HEK293 (cell line): ENCODE data around the gene TLE3.

Source experiments
- CTCF ChIA-PET: fragments of 350-600 bp; formaldehyde crosslinking; extraction: SDS; loops from one replicate; lab custom pipeline; 2021; ENCODE audit warnings: antibody characterized with exemption; lab: Yijun Ruan, JAX
- POLR2A ChIA-PET: fragments of 300-600 bp; formaldehyde crosslinking; extraction: SDS; loops from one replicate; lab custom pipeline; 2020; ENCODE audit warnings: antibody characterized with exemption, inconsistent platforms; lab: Yijun Ruan, JAX
- H3K27ac ChIP-seq: fragments of 200-500 bp; sonication (Bioruptor generic); 2 replicates; pipeline ENCODE4 v1.5.1; 2014; ENCODE audit warnings: low read depth, low read length, control low read depth, inconsistent platforms; ENCODE audit errors: extremely low read depth
- H3K36me3 ChIP-seq, 2 experiments: fragments of 200-500 bp in 1 of 2; sonication (Bioruptor generic) in 1 of 2; 1 replicate in 1 of 2; 2 replicates in 1 of 2; pipeline ENCODE4 v1.5.1; 2014 to 2017; ENCODE audit warnings: inconsistent platforms in 2 of 2, low read length in 2 of 2; ENCODE audit not compliant: control insufficient read depth in 2 of 2, insufficient read depth in 1 of 2
- H3K4me1 ChIP-seq: fragments of 200-500 bp; sonication (Bioruptor generic); 2 replicates; pipeline ENCODE4 v1.5.1; 2014; ENCODE audit warnings: mild to moderate bottlenecking, low read length, inconsistent platforms; ENCODE audit not compliant: control insufficient read depth, insufficient read depth
- H3K4me3 ChIP-seq: 2 replicates; pipeline ENCODE4 v1.5.1; 2011; ENCODE audit warnings: low read depth, mild to moderate bottlenecking, control low read depth, low read length, moderate library complexity
- H3K9me3 ChIP-seq: fragments of 200-500 bp; sonication (Bioruptor generic); 2 replicates; pipeline ENCODE4 v1.5.1; 2014; ENCODE audit warnings: low read depth, low read length, inconsistent platforms; ENCODE audit not compliant: control insufficient read depth, insufficient read depth
- HOXD13 ChIP-seq: sonication (generic); formaldehyde crosslinking; IDR thresholded peaks from 2 replicates; pipeline ENCODE4 v1.8.0; 2022; ENCODE audit warnings: missing genetic modification reagents, borderline replicate concordance
- KLF7 ChIP-seq: fragments of 450-650 bp; formaldehyde crosslinking; IDR thresholded peaks from 2 replicates; pipeline ENCODE4 v1.5.1; 2016; ENCODE audit warnings: missing biosample characterization, missing genetic modification characterization, borderline replicate concordance
- SCRT1 ChIP-seq: fragments of 450-650 bp; formaldehyde crosslinking; IDR thresholded peaks from 2 replicates; pipeline ENCODE4 v1.5.1; 2016; ENCODE audit warnings: missing biosample characterization, missing genetic modification characterization, borderline replicate concordance
- ZBTB21 ChIP-seq: fragments of 450-650 bp; formaldehyde crosslinking; IDR thresholded peaks from 2 replicates; pipeline ENCODE4 v1.5.1; 2017; ENCODE audit warnings: missing biosample characterization, missing genetic modification characterization
- ZNF214 ChIP-seq: fragments of 450-650 bp; formaldehyde crosslinking; IDR thresholded peaks from 2 replicates; pipeline ENCODE4 v1.5.1; 2017; ENCODE audit warnings: missing biosample characterization, mild to moderate bottlenecking, missing genetic modification characterization, borderline replicate concordance
- ZNF223 ChIP-seq: fragments of 450-650 bp; formaldehyde crosslinking; IDR thresholded peaks from 2 replicates; pipeline ENCODE4 v1.5.1; 2016; ENCODE audit warnings: missing biosample characterization, missing genetic modification characterization
- ZNF335 ChIP-seq: fragments of 450-650 bp; formaldehyde crosslinking; conservative IDR thresholded peaks from 2 replicates; pipeline ENCODE4 v1.5.1; 2016; ENCODE audit warnings: missing biosample characterization, missing genetic modification characterization
- ZNF391 ChIP-seq: fragments of 450-650 bp; formaldehyde crosslinking; IDR thresholded peaks from 2 replicates; pipeline ENCODE4 v1.5.1; 2016; ENCODE audit warnings: low read depth, missing biosample characterization, missing genetic modification characterization, borderline replicate concordance
- ZNF549 ChIP-seq: fragments of 450-650 bp; IDR thresholded peaks from 2 replicates; pipeline ENCODE4 v1.5.1; 2018; ENCODE audit warnings: missing biosample characterization, missing genetic modification characterization, mild to moderate bottlenecking, inconsistent platforms, moderate library complexity
- ZNF560 ChIP-seq: fragments of 450-650 bp; formaldehyde crosslinking; IDR thresholded peaks from 2 replicates; pipeline ENCODE4 v1.5.1; 2017; ENCODE audit warnings: missing biosample characterization, missing genetic modification characterization, borderline replicate concordance
- ZNF629 ChIP-seq: fragments of 450-650 bp; formaldehyde crosslinking; IDR thresholded peaks from 2 replicates; pipeline ENCODE4 v1.5.1; 2017; ENCODE audit warnings: missing biosample characterization, missing genetic modification characterization
- ZNF677 ChIP-seq: fragments of 450-650 bp; IDR thresholded peaks from 2 replicates; pipeline ENCODE4 v1.5.0; 2018; ENCODE audit warnings: missing biosample characterization, mild to moderate bottlenecking, missing genetic modification characterization, moderate library complexity
- ZNF768 ChIP-seq: fragments of 450-650 bp; formaldehyde crosslinking; IDR thresholded peaks from 2 replicates; pipeline ENCODE4 v1.5.1; 2018; ENCODE audit warnings: missing biosample characterization, mild to moderate bottlenecking, missing genetic modification characterization
- TF ChIP-seq, protein P1 (sequence below): sonication (generic); formaldehyde crosslinking; IDR thresholded peaks from 2 replicates; pipeline ENCODE4 v1.8.1; 2022; ENCODE audit warnings: mild to moderate bottlenecking, moderate library complexity, missing genetic modification reagents
- TF ChIP-seq, protein P2 (sequence below): fragments of 450-650 bp; formaldehyde crosslinking; IDR thresholded peaks from 2 replicates; pipeline ENCODE4 v1.5.1; 2017; ENCODE audit warnings: missing biosample characterization, missing genetic modification characterization
- TF ChIP-seq, protein P3 (sequence below): fragments of 450-650 bp; formaldehyde crosslinking; optimal IDR thresholded peaks from 2 replicates; pipeline ENCODE3; 2016; ENCODE audit warnings: missing biosample characterization, mild to moderate bottlenecking, missing genetic modification characterization
- TF ChIP-seq, protein P4 (sequence below): fragments of 450-650 bp; formaldehyde crosslinking; IDR thresholded peaks from 2 replicates; pipeline ENCODE4 v1.5.1; 2016; ENCODE audit warnings: missing biosample characterization, missing genetic modification characterization, low read depth
- TF ChIP-seq, protein P5 (sequence below): fragments of 450-650 bp; formaldehyde crosslinking; IDR thresholded peaks from 2 replicates; pipeline ENCODE4 v1.5.1; 2016; ENCODE audit warnings: missing biosample characterization, missing genetic modification characterization
- TF ChIP-seq, protein P6 (sequence below): fragments of 450-650 bp; formaldehyde crosslinking; IDR thresholded peaks from 2 replicates; pipeline ENCODE4 v1.5.1; 2016; ENCODE audit warnings: missing biosample characterization, missing genetic modification characterization

TLE3 gene

DNA sequence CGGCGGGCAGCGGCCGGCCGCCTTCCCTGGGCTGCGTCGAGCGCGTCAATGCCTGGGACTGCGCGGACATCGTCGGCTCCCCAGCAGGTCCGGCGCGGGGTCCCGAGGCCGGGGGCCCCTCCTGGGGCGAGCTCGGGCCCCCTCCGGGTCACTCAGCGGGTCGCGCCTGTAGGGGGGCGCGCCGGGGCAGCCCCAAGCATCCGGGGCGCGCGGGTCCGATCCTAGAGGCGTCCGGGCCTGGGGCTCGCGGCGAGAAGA lies 725 bp downstream of the TLE3 start:
- peak overlapping the region; percentile 92 for H3K4me3 ChIP-seq
- peak overlapping the region; percentile 99 for H3K27ac ChIP-seq
- CTCF ChIA-PET, result interaction anchor here (0.7 to 2.0 kb wide), 6 partner anchors 32 to 346 kb away, joined by 3 to 5 read pairs (median 4); no protein-coding TSS in a partner anchor
- POLR2A ChIA-PET, result interaction anchor here (0.9 to 7.0 kb wide), 11 partner anchors 14 to 430 kb away, joined by 3 to 134 read pairs (median 13); no protein-coding TSS in a partner anchor
- H3K4me1 ChIP-seq, result peaks cover 38% of the 10 kb centered on the region
- peaks cover 13 to 36% of the 10 kb centered on the region in 2 experiments; a peak in 2 of 3 replicates for H3K36me3 ChIP-seq
- TF ChIP-seq ZNF391 (tag by site-specific recombination), result no peak
- TF ChIP-seq ZNF677, result 0 out of 2 replicates have a peak, but pooled peaks have one; percentile 25
- no peak for TF ChIP-seq KLF7 (tag by site-specific recombination)
- TF ChIP-seq ZNF560 (tag by site-specific recombination), result no peak
- TF ChIP-seq, protein P1, sequence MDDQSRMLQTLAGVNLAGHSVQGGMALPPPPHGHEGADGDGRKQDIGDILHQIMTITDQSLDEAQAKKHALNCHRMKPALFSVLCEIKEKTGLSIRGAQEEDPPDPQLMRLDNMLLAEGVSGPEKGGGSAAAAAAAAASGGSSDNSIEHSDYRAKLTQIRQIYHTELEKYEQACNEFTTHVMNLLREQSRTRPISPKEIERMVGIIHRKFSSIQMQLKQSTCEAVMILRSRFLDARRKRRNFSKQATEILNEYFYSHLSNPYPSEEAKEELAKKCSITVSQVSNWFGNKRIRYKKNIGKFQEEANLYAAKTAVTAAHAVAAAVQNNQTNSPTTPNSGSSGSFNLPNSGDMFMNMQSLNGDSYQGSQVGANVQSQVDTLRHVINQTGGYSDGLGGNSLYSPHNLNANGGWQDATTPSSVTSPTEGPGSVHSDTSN, result 0 out of 2 replicates have a peak, but pooled peaks have one; percentile 5
- H3K9me3 ChIP-seq, result no peaks in the 10 kb centered on the region

DNA sequence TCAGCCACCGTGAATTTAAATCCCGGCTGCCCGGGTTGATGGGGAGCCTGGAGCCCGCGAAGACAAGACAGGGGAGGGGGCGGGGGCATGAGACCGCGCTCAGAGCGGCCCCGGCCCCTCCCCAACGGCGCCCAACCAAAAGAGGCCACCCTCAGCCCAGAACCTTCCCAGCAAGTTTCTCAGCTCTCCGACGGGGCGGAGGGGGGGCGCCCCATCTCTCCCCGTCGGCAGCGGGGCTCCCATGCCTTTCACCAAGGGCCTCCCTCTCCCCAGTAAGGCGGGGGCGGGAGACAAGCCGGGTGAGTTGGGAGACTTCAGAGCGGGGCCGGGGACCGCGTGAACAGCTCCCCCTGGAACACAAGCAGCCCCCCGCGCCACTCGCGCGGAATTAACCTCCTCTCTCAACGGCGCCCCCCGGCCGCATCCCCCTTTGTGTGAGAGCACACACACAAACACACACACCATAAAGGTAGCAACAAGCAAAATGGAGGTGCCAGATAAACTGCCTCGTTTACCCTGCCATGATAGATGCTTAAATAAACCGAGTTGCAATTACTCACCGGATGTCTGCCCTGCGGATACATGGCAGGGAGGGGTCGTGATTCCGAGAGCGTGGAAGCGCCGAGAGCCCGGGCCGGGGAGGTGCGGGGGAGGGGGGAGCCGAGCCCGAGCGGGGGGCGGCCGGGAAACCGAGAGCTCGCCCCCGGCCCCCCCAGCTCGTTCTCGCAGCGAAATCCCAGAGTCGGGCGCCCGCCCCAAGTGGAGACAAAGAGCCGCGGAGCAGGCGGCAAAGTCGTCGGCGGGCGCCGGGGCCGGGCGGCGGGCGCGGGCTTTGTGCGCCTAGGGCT lies 1.3 kb downstream of the TLE3 start:
- Histone ChIP-seq H3K27ac (peak overlapping the region; percentile 99), H3K9me3 (no peaks in the 10 kb centered on the region), H3K4me3 (peak overlapping the region; percentile 92), H3K4me1 (peaks cover 39% of the 10 kb centered on the region), H3K36me3 (peaks cover 14 to 38% of the 10 kb centered on the region in 2 experiments; a peak in 2 of 3 replicates)
- ChIA-PET CTCF (interaction anchor here (0.5 to 1.6 kb wide), 8 partner anchors 31 to 472 kb away, joined by 3 to 5 read pairs (median 3); no protein-coding TSS in a partner anchor), POLR2A (interaction anchor here (0.6 to 4.2 kb wide), 15 partner anchors 15 to 435 kb away, joined by 3 to 36 read pairs (median 3); no protein-coding TSS in a partner anchor)
- TF ChIP-seq, protein P2, sequence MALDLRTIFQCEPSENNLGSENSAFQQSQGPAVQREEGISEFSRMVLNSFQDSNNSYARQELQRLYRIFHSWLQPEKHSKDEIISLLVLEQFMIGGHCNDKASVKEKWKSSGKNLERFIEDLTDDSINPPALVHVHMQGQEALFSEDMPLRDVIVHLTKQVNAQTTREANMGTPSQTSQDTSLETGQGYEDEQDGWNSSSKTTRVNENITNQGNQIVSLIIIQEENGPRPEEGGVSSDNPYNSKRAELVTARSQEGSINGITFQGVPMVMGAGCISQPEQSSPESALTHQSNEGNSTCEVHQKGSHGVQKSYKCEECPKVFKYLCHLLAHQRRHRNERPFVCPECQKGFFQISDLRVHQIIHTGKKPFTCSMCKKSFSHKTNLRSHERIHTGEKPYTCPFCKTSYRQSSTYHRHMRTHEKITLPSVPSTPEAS (tag by site-specific recombination), result peak; percentile 88
- no peak for TF ChIP-seq SCRT1 (tag by site-specific recombination)
- no peak for TF ChIP-seq ZNF768 (tag by site-specific recombination)
- TF ChIP-seq, protein P3, sequence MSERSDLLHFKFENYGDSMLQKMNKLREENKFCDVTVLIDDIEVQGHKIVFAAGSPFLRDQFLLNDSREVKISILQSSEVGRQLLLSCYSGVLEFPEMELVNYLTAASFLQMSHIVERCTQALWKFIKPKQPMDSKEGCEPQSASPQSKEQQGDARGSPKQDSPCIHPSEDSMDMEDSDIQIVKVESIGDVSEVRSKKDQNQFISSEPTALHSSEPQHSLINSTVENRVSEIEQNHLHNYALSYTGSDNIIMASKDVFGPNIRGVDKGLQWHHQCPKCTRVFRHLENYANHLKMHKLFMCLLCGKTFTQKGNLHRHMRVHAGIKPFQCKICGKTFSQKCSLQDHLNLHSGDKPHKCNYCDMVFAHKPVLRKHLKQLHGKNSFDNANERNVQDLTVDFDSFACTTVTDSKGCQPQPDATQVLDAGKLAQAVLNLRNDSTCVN, result peak; percentile 64
- TF ChIP-seq ZNF335 (tag by site-specific recombination), result no peak; the same call in none of the 2 replicates
- TF ChIP-seq, protein P4, sequence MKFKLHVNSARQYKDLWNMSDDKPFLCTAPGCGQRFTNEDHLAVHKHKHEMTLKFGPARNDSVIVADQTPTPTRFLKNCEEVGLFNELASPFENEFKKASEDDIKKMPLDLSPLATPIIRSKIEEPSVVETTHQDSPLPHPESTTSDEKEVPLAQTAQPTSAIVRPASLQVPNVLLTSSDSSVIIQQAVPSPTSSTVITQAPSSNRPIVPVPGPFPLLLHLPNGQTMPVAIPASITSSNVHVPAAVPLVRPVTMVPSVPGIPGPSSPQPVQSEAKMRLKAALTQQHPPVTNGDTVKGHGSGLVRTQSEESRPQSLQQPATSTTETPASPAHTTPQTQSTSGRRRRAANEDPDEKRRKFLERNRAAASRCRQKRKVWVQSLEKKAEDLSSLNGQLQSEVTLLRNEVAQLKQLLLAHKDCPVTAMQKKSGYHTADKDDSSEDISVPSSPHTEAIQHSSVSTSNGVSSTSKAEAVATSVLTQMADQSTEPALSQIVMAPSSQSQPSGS (tag by site-specific recombination), result no peak
- TF ChIP-seq, protein P5, sequence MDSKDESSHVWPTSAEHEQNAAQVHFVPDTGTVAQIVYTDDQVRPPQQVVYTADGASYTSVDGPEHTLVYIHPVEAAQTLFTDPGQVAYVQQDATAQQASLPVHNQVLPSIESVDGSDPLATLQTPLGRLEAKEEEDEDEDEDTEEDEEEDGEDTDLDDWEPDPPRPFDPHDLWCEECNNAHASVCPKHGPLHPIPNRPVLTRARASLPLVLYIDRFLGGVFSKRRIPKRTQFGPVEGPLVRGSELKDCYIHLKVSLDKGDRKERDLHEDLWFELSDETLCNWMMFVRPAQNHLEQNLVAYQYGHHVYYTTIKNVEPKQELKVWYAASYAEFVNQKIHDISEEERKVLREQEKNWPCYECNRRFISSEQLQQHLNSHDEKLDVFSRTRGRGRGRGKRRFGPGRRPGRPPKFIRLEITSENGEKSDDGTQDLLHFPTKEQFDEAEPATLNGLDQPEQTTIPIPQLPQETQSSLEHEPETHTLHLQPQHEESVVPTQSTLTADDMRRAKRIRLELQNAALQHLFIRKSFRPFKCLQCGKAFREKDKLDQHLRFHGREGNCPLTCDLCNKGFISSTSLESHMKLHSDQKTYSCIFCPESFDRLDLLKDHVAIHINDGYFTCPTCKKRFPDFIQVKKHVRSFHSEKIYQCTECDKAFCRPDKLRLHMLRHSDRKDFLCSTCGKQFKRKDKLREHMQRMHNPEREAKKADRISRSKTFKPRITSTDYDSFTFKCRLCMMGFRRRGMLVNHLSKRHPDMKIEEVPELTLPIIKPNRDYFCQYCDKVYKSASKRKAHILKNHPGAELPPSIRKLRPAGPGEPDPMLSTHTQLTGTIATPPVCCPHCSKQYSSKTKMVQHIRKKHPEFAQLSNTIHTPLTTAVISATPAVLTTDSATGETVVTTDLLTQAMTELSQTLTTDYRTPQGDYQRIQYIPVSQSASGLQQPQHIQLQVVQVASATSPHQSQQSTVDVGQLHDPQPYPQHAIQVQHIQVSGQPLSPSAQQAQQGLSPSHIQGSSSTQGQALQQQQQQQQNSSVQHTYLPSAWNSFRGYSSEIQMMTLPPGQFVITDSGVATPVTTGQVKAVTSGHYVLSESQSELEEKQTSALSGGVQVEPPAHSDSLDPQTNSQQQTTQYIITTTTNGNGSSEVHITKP (tag by site-specific recombination), result peak; percentile 30
- TF ChIP-seq, protein P6, sequence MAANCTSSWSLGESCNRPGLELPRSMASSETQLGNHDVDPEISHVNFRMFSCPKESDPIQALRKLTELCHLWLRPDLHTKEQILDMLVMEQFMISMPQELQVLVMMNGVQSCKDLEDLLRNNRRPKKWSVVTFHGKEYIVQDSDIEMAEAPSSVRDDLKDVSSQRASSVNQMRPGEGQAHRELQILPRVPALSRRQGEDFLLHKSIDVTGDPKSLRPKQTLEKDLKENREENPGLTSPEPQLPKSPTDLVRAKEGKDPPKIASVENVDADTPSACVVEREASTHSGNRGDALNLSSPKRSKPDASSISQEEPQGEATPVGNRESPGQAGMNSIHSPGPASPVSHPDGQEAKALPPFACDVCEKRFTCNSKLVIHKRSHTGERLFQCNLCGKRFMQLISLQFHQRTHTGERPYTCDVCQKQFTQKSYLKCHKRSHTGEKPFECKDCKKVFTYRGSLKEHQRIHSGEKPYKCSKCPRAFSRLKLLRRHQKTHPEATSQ (tag by site-specific recombination), result no peak
- TF ChIP-seq ZNF629 (tag by site-specific recombination), result no peak
- TF ChIP-seq ZNF549 (tag by site-specific recombination), result no peak
- no peak for TF ChIP-seq ZNF223 (tag by site-specific recombination)
- TF ChIP-seq HOXD13 (CRISPR knock-in tag), result no peak
- no peak for TF ChIP-seq ZBTB21 (tag by site-specific recombination)
- TF ChIP-seq ZNF214 (tag by site-specific recombination), result no peak
